Breast epithelium (tissue), 3 donors: ENCODE measurements around the gene BCAS1.

Experiments
- CTCF ChIP-seq, 3 donors: fragments of 450-650 bp; IDR thresholded peaks; one replicate each; pipeline ENCODE4 v1.5.1; 2016 to 2017; ENCODE audit warnings: antibody characterized with exemption in 3 of 3, mild to moderate bottlenecking in 3 of 3, moderate library complexity in 3 of 3
- POLR2A ChIP-seq: fragments of 450-650 bp; IDR thresholded peaks from one replicate; pipeline ENCODE4 v1.6.1; 2016; ENCODE audit warnings: antibody characterized with exemption, mild to moderate bottlenecking, moderate library complexity

DNA sequence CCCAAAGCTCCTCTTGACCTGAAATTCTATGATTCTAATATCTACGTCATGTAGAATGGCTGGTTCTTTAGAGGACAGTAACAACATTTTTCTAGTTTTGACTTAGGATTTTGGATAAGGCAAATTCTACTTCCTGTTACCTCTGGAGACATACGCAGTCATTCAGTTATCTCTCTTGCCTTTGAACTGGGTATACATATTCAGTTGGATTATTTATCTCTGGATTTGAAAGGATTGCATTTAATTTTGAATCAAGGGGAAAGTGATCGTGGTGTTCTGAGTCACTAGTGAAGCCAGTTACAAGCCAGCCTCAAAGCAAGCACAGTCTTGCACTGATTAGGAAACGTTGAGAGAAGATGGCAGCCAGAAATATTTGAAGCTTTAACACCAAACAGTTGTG is 35.3 kb upstream of the BCAS1 start:
- no peak for TF ChIP-seq CTCF (IDR thresholded peaks at IDR 0.05)
- no peak for TF ChIP-seq POLR2A
